ENCODE measurements around the gene ABI3BP.

DNA sequence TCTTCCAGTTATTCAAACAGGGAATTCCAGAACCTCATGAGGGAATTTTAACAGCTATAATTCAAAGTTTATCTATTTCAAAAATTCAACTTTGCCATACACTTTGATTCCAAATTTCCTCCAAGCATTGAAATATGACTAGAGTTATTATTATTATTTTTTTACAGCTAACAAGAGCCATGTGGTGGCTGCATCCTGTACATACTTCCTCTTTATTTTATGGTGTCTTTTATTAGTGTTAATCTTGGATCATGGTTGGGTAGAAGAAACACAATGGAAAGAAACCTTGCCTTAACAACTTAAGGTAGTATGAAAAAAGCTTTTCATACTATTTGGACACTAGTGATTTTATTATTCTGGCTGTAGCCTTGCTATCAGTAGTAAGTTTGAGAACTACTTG lies 231.3 kb downstream of the ABI3BP start:
- TF ChIP-seq CTCF (conservative IDR thresholded peaks at IDR 0.05; ENCODE audit: low read depth, low read length) (no peak), EZH2phosphoT487 (IDR thresholded peaks at IDR 0.05; ENCODE audit: borderline replicate concordance, low read length) (no peak), EZH2 (IDR thresholded peaks at IDR 0.05; ENCODE audit: low read length, unreplicated experiment) (no peak)
